Femur (tissue), 1 donor: Measurements from ENCODE around the gene ACVR1C.

Experiments used
- DNase-seq: peaks from one replicate; pipeline ENCODE4 v3.0.0-alpha.2; 2017

ACVR1C gene

DNA sequence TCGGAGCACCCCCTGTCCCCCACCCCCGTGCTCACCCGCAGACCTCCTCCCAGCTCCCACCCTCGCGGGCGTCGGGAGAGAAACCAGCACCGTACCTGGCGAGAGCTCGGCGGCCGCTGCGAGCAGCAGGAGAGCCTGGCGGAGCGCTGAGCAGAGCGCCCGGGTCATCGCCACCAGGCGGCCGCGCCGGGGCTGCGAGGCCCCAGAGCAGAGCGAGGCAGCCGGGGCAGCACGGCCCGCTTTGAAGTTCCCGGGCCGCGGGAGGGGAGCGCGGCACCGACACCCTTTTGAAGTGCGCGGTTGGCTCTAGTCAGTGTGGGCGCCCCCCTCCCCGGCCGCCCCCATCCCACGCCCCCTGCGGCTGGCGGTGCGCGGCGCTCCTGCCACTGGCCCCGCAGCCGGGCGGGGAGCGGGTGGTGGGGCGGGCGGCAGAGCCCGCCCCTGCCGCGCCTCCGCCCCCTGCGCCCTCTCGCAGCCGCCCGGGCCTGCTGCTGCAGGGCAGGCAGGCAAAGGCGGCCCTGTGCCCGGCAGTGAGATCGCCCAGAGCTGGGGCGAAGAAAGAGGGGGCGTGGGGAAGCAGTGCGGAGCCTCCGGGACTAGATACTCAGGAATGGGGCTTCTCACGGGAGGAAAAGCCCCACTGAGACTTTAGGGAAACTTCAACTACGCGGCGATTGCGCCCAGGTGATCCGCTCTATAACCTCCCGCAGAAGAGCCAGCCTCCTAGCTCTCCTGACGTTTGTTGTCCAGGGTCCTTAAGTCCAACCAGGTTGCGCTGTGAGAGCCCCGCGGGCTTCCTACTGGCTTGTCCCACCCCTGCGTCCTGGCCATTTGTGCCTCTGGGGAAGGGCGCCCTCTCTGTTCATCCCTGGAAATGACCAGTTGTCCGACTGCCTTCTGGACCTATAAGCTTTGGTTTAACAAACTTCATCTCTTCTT is at the start of gene ACVR1C:
TSS of gene ACVR1C (minus strand) at position 388 of the 939 bp plus-strand sequence. CDS start at position 168, 220 bp downstream.
- DNase-seq, result peak; percentile 53

DNA sequence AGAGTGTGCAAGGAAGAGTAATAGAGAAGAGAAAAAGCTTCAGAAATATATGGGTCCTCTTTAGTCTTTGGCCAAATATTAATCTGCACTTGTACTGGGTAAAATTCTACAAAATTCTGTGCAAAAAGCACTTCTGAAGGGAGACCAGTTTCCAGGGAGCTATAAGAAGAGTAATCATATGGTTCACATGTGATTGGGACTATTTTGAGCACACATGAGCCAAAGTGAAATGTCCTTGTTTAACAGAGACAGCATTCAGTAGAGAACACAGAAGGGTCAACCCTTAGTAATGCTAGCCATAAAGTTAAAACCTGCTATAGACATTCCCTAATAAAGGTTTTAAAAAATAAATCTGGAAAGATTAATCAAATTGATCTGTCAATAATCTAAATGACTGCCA is 49.3 kb upstream of the ACVR1C start:
- DNase-seq, result no peak

DNA sequence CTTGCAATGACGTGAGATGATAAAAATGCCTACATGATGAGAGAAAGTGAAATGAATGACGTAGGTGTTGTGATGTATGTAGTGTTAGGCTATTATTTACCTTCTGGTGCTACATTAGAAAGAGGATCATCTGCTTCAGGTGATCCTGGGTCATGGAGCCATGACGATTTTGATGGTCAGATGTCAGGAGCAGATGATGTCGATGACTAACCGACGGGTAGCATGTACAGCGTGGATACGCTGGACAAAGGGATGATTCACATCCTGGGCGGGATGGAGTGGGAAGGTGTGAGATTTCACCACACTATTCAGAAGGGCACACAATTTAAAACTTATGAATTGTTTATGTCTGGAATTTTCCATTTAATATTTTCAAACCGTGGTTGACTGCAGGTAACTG is 43.5 kb upstream of the ACVR1C start:
- no peak for DNase-seq

DNA sequence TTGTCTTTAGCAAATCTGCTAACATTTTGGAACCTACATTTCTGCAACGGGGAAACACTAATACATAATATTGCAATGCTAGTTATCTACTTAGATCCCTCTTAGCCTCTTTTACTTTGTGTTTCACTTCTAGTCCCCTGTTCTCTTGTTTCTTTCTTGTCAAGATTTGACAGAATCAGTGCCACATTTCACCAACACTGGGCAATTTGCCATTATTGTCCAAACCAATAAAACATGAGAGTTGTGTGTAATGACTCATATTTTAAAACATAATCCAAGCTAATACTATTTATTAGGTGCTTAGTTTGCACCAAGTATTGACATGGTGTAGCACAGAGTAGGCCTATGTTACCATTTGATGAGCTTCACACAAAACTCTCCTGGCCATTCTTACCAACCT is 33.7 kb upstream of the ACVR1C start:
- DNase-seq, result no peak

DNA sequence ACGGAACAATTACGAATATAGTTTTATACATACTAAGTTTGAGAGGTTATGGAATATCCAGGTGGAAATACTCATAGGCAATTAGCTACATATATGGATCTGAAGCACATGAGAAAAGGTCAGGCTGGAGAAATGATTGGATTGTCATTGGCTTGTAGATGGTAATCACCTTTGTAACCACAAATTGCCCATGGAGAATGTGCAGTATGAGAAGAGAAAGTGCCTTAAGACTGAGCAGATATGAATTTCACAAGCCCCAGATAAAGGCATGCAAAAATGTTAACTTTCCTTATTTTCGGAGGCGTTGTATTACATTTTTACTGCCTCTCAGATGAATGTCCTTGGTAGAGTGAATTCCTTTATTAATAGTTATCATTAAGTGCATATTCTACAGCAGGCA is 33.1 kb upstream of the ACVR1C start:
- DNase-seq, result no peak

DNA sequence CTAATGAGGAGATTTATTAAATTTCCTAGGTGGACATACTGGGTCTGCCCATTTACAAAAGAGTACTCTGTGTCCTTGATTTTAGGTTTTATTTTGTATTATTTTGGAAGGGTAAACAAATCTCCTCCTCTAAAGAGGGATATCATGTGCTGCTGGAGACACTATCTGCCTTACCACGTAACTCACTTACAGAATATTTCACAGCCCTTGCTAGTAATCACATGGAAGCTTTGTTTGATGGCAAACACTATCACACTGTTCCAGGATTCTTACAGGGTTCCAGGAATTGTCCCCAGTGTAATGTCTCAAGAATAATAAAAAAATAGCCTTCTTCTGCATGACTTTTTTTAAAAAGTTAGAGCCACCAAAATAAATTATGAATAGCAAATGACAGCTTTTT is 29.2 kb upstream of the ACVR1C start:
- DNase-seq, result no peak

DNA sequence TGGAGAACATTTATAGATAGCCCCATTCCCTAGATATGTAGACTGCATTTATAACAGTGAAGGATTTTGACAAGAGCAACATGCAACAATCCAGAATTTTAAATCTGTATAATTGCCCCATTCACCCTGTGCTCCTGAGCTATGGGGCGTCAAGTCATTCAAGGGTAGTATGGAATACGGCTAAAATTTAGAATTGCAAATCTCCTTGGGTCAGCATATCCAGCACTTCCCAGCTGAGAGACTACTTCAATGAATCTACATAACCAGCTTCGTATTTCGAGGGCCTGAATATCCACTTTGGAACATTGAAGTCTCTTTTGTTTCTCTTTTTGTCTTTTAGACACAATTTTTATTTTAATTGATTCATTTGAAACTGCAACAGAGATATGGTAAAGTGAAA is 28.4 kb upstream of the ACVR1C start:
- DNase-seq, result no peak

DNA sequence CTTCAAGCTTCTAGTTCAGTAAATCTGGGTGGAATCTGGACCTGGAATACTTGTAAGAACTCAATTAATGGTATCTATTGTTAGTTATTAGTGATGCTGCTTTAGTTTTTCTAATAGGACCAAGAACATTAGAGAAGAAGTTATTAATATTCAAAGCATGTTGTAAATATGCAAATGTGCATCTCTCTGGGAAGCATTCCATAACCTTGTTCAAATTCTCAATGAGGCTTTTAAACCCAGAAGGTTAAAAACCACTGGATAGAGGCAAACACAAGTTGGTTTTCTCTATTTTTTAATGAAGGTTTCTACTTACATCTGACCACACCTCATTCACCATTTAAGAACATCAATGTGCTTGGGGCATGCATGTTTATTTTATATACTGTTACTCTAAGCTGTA is 16.1 kb upstream of the ACVR1C start:
- DNase-seq, result no peak

DNA sequence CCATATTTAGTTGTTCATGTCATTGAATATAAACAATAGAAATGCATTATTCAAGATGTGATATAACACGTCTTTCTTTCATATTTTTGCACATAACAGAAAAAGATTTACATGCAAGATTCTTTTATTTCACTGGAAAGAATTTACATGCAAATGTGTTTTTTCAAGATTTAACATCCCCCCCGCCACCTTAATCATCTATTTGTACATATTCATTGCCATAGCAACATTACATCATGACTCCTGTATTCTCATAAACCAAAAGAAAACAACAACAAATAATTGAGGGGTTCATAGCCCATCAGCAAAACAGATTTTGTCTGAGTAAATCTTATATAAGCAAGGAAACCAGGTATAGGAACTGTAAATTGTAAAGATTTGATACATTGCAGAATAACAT is 3.2 kb upstream of the ACVR1C start:
- no peak for DNase-seq

DNA sequence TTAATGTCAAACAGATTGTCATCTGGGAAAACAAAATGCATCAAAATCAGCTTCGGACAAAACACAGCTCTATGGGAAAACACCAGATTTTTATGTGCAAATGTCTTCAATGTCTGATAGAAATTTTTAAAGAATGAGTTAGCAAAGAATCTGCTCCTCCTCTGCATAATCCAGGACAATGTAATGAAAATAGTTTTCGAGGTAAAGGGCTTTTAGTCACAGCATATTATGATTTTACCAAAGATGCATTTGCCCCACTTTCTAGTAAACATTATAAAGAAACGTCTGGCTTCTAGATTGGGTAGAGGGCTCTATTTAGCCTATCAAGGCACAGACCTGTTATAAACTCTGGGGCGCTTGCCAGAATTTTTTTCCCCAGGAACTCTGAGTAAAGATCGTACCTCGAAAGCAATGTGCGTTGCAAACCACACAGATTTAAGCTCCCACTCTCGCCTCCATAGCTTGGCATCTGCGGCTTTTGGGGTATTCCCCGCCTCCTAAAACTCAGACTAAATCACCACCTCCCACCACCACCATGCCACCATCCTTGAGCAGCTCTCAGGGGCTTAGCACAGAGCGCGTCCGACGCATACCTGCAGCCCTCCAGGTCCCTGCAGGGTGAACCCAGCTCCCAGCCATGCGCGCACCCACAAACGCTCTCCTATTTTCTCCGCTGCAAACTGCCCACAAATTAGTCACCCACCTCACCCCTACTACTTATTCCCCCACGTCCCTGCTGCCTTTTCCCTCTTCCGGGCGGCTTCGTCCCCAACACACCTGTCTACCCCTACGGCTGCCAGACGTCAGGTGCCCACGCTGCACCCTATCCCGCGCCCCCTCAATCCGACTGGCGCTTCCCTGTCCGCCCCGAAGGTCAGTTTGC is 829 bp downstream of the ACVR1C start:
- no peak for DNase-seq

DNA sequence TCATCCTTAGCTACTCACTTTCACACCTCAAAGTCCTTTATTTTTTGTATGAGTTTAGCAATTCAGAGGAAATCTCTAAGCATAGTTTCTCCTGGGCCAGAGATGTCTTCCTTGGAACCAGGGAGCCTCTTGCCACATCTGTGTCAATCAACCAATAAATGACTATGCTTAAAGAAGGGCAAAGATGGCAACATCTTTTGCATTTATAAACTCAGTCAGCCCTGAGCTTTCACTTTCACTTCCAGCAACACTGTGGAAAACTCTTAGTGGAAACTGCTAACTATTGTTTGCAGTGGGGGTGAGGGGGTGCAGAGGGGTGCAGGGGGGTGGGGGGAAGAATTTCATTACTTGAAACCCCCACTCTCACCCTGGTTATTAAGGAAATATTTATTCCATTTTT is 3.4 kb downstream of the ACVR1C start:
- DNase-seq, result no peak

DNA sequence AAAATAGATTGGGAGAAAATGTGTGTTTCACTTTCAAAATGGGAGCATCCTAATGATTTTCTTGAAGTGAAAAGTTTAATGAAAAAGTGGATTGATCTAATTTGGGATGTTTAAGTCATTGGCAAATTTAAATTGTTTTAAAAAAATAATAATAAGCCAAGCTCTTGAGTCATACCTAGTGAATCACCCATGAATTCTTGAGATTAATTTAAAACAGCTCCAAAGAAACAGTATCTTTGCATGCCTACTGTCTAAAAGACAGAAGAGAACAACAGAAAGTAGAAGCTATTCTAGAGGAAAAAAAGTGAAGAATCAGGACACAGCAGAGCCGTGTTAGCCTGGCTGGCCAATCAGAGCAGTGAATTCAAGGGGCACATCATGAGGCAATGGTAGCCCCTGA is 7.7 kb downstream of the ACVR1C start:
- DNase-seq, result no peak

DNA sequence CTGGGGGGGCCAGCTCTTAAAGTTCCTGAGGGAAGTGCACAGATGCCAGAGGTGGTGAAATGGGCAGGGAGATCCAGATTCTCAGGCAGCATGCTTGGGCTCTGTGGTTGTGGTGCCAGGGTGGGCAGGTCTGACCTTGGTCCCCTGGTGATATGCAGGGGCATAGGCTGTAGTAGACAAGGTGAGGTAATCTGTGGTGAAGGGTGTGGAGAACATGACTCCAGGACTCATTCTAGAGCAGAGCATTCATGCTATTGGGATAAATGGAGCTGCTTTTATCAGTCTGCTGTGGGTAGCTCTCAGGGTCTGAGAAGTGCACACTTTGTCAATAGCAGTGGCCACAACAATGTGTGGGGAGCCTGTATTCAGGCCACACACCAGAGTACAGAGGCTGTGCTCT is 16.9 kb downstream of the ACVR1C start:
- DNase-seq, result no peak

DNA sequence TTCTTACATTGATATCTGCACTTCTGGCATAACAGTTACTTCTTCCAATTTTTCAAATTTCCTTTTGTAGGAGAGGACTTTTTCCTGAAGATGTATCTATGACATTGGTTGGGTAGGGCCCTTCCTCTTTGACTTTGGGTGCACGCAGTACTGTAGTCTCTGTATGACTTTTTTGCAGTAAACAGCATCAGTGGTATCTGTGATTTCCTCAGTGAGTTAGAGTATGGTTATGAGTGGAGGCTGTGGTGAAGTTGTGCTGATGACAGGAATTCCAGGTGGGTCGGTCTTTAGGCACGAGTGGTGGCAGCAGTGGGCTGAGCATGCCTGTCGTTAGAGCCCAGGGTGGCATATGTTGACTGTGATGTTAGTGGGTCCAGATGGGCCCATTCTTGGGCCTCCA is 17.6 kb downstream of the ACVR1C start:
- no peak for DNase-seq

DNA sequence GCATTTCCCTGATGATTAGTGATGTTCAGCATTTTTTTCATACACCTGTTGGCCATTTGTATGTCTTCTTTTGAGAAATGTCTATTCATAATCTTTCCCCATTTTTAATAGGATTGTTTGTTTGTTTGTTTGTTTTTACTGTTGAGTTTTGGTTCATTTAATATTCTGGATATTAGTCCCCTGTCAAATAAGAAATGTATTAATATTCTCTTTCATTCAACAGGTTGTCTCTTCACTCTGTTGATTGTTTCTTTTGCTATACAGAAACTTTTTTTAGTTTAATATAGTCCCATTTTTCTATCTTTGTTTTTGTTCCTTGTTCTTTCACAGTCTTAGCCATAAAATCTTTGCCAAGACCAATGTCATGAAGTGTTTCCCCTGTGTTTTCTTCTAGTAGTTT is 22.1 kb downstream of the ACVR1C start:
- no peak for DNase-seq

DNA sequence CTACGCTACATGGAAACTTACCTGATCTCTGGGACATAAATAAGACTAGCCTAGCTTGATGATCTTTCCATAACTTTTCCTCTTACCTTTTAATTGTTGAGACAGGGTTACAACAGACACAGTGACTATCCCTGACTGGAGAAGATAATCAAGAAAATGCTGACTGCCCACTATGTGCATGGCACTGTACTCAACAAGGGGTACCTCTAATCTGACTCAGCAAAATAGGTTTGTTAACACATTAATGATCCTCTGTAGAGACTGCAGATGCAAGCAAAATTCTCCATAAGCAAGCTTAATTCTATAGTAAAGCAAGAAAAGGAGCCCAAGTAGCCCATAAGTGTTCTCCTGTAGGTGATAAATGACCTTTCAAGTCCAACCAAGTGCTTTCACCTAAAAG is 25.5 kb downstream of the ACVR1C start:
- DNase-seq, result no peak

DNA sequence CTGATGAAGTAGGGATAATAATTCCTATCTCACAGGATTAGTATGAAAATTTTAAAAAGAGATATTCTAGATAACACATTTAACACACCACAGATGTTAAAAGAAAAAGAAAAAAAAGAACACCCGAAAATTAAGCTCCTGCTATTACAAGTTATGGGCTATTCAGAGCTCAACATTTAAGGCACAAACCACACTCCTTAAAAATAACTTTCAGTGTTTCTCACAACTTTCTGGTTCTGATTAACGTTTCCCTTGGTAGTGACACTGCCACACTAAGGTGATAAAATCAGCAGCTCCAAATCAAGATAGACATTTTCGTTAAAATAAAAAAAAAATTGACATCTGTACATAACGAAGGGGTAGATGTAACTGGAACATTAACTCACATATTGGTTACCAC is 26.9 kb downstream of the ACVR1C start:
- DNase-seq, result no peak

DNA sequence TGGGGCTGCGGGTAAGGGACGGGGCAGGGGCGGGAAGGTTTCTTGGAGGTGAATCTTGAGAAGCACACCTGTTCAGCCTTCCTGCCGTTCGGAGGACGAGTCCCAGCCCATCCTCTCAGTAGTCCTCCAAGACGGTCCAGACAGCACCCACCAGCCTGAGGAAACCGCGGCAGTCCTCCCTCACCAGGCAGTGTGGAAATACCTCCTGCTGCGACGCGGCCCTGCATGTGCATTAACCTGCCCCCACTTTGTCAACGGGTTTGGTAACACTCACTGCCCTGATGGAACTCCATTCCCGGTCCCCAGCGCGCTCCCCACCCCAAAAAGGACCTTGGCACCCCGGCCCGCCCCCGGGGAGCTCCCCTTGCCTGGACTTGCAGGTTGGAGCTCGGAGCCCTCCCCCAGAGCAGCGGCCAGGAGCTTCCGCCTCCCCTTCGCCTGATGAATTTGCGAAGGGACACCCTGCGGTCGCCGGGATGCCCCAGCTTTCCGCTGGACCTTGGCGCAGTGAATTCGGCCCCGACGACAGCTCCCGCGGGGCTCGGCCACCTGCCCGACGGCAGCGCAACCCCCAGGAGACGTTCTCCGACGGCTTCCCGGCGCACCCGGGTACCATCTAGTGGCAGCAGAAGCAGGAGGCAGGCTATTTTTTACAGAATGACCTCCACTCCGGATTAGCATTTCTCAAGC is 31.5 kb downstream of the ACVR1C start:
- DNase-seq, result no peak

DNA sequence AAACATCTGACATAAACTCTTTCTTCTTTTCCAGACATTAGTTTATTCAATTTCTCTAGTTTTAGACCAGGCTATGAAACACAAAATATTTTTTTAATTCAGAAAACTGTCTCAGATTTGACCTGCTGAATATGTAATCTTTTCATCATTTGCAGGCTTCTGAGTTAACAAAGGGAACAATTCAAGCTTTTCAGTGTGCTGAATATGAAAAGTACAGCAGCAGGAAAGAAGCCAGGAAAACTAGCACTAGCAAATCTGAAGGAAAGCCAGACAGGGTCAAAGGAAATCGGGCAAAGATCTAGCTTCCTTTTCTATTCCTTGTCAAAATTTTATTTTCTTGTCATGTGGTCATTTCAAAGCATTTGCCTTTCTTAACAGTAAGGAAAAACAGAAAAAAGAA is 35.3 kb downstream of the ACVR1C start:
- no peak for DNase-seq

DNA sequence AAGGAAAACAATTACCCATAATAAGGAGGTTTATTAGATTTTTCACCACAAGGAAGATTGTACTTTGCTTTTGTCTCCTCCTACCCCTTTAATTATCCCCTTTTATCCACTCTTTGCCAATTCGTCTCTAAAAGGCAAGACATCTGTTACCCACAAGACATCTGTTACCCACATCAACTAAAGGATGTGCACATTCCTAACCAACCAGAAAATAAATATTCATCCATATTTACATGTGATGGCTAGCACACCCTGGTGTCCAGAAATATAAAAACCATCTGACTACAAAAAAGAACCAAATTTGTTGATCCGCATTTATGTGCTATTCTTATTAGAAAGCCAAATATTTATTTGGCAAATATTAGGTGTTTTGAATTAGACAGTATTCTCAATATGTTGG is 35.7 kb downstream of the ACVR1C start:
- no peak for DNase-seq

DNA sequence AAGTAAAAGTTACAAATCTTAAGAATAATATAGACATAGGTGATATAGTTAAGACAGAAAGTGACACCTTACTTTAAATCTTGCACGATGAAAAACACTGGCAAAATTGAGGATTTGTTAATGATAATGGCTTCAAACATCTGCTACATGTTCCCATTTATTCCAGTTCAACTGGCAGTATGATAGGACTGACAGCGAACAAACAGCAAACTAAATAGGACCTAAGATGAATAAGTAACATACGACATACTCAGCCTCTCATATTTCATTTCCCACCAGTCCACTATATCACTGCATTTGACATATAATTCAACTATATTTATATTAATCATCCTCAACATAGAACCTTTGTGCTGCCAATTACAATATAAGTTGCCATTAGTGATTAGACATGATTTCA is 36.3 kb downstream of the ACVR1C start:
- DNase-seq, result no peak

DNA sequence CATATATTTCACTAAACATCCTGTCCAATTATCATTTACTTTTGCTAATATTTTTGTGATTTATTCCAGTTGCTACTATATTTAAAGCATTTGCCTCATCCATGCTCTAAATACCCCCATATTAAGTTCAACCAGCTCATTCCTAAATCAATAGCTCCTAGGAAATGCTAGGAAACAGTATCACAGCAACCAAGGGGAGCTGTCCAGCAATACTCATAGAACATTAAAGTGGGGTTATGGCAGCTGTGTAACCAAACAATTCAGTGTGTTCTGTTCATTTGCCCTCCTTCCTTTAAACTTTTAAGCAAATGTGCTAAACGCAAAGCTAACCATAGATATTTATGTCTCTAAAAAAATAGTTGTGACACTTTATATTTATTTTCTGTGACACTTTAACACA is 41.1 kb downstream of the ACVR1C start:
- no peak for DNase-seq

DNA sequence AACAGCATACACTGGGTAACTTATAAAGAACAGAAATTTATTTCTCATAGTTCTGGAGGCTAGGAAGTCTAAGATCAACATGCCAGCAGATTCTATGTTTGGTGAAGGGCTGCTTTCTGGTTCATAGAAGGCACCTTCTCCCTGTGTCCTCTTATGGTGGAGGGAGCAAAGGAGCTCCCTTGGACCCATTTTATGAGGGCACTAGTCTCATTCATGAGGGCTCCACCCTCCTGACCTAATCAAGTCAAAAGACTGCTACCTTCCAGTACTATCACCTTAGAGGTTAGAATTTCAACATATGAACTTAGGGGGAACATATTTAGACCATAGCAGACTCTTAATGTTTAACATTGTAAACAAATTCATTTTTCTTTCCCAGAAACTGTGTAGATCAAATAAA is 54.5 kb downstream of the ACVR1C start:
- no peak for DNase-seq
